K562 (cell line): ENCODE results near the gene VEGFA. TPM values are rescaled to one million over a fixed set of nuclear protein-coding genes. Genes with fewer than 3 reads are reported as not detected.

Experiments
- ATAC-seq: fragments of 200-7000 bp; cut with Tn5 transposase; 3 replicates; pipeline ENCODE4 v1.9.1; 2020; ENCODE audit warnings: moderate library complexity
- BruUV-seq: library from RNA; stranded (reverse); fragments of 400-500 nt; replicated peaks from 2 replicates; lab custom pipeline; 2021; lab: Mats Ljungman, UMichigan
- CTCF ChIA-PET: fragments of 300-600 bp; formaldehyde crosslinking; extraction: SDS; loops from one replicate; lab custom pipeline; 2021; ENCODE audit warnings: low intra/inter-chr PET ratio; lab: Yijun Ruan, JAX
- POLR2A ChIA-PET: fragments of 300-600, 350-650 bp; sonication (Branson Sonifier 250); formaldehyde crosslinking; extraction: SDS; loops from one replicate; lab custom pipeline; 2021; ENCODE audit warnings: antibody characterized with exemption, inconsistent platforms; lab: Yijun Ruan, JAX
- DNase-seq, 4 experiments: peaks; one replicate each; pipeline versions ENCODE4 v3.0.0 to v3.0.0-alpha.2; 2011 to 2018; ENCODE audit warnings: low spot score in 3 of 4, mixed read lengths in 3 of 4; ENCODE audit errors: extremely low read depth in 1 of 4
- FAIRE-seq: peaks from 2 replicates; lab custom pipeline; 2011; peaks lifted over from hg19 to GRCh38; lab: Jason Lieb, UNC
- H2AFZ ChIP-seq: 2 replicates; pipeline ENCODE4 v1.6.0; 2011; ENCODE audit warnings: low read depth, low read length, control low read depth, inconsistent platforms
- H3K27ac ChIP-seq: fragments of 200-600 bp; 3 replicates; pipeline ENCODE4 v1.8.0; 2011; ENCODE audit warnings: low read depth, mild to moderate bottlenecking, control low read depth, inconsistent platforms, low read length, moderate library complexity, mixed read lengths; ENCODE audit errors: extremely low read depth
- H3K27me3 ChIP-seq, 2 experiments: fragments of 300-600 bp in 1 of 2; 2 replicates in 1 of 2; 3 replicates in 1 of 2; pipeline versions ENCODE4 v1.6.0 to v1.8.0; 2011; ENCODE audit warnings: inconsistent platforms in 2 of 2, low read length in 2 of 2, mild to moderate bottlenecking in 1 of 2, mixed read lengths in 1 of 2, moderate library complexity in 1 of 2; ENCODE audit not compliant: control insufficient read depth in 2 of 2, insufficient read depth in 2 of 2
- H3K36me3 ChIP-seq: fragments of 300-600 bp; 3 replicates; pipeline ENCODE4 v1.8.0; 2011; ENCODE audit warnings: mild to moderate bottlenecking, low read length, inconsistent platforms; ENCODE audit not compliant: control insufficient read depth, insufficient read depth
- H3K4me1 ChIP-seq, 2 experiments: fragments of 200-600 bp in 1 of 2; replicated peaks in 1 of 2; 2 replicates in 1 of 2; 3 replicates in 1 of 2; pipeline versions ENCODE4 v1.5.1 to v1.8.0; 2011; ENCODE audit warnings: inconsistent platforms in 2 of 2, low read length in 2 of 2, mild to moderate bottlenecking in 1 of 2, mixed read lengths in 1 of 2, moderate library complexity in 1 of 2; ENCODE audit not compliant: control insufficient read depth in 2 of 2, insufficient read depth in 2 of 2
- H3K4me2 ChIP-seq: 2 replicates; pipeline ENCODE4 v1.6.1; 2011; ENCODE audit warnings: low read length, control low read depth, inconsistent platforms, mixed read lengths; ENCODE audit not compliant: insufficient read depth
- H3K4me3 ChIP-seq: fragments of 200-600 bp; sonication (generic), shearing (Covaris generic); 2 replicates; pipeline ENCODE4 v1.5.1; 2016; ENCODE audit warnings: control low read depth, inconsistent platforms
- H3K79me2 ChIP-seq: fragments of 200-600 bp; 3 replicates; pipeline ENCODE4 v1.8.0; 2011; ENCODE audit warnings: low read length, inconsistent platforms; ENCODE audit not compliant: control insufficient read depth, insufficient read depth
- H3K9ac ChIP-seq, 2 experiments: 2 replicates each; pipeline versions ENCODE4 v1.6.0 to v1.6.1; 2011; ENCODE audit warnings: low read depth in 2 of 2, low read length in 2 of 2, control low read depth in 1 of 2, inconsistent platforms in 1 of 2, mild to moderate bottlenecking in 1 of 2, mixed read lengths in 1 of 2; ENCODE audit not compliant: insufficient read depth in 1 of 2
- H3K9me1 ChIP-seq: one replicate; pipeline ENCODE4 v1.6.0; 2011; ENCODE audit warnings: inconsistent platforms, mild to moderate bottlenecking, low read length, moderate library complexity; ENCODE audit not compliant: control insufficient read depth, insufficient read depth
- H3K9me3 ChIP-seq: replicated peaks from 2 replicates; pipeline ENCODE4 v1.5.1; 2011; ENCODE audit warnings: low read depth, low read length, inconsistent platforms; ENCODE audit not compliant: control insufficient read depth, insufficient read depth
- H4K20me1 ChIP-seq: replicated peaks from 2 replicates; pipeline ENCODE4 v1.6.1; 2011; ENCODE audit warnings: low read length, inconsistent platforms, mixed read lengths; ENCODE audit not compliant: control insufficient read depth, insufficient read depth
- ATF4 ChIP-seq: fragments of 450-650 bp; formaldehyde crosslinking; IDR thresholded peaks from 2 replicates; pipeline ENCODE4 v1.4.0; 2022; ENCODE audit warnings: mild to moderate bottlenecking, moderate library complexity
- BHLHE40 ChIP-seq: IDR thresholded peaks from 2 replicates; pipeline ENCODE4 v1.6.1; 2011; ENCODE audit warnings: low read length, improper control_type of control experiment
- HIVEP1 ChIP-seq: fragments of 250-450 bp; sonication (Bioruptor Pico); IDR thresholded peaks from 2 replicates; pipeline ENCODE4 v1.4.0; 2020; ENCODE audit warnings: mild to moderate bottlenecking
- HMG20A ChIP-seq: fragments of 450-650 bp; formaldehyde crosslinking; conservative IDR thresholded peaks from 2 replicates; pipeline ENCODE4 v1.4.0; 2020; ENCODE audit warnings: mild to moderate bottlenecking, mixed read lengths
- MEF2A ChIP-seq: IDR thresholded peaks from 2 replicates; pipeline ENCODE4 v1.6.1; 2011; ENCODE audit warnings: low read depth, mild to moderate bottlenecking, low read length, moderate library complexity; ENCODE audit not compliant: control insufficient read depth
- NEUROD1 ChIP-seq: fragments of 150-350 bp; IDR thresholded peaks from 2 replicates; pipeline ENCODE4 v1.6.1; 2014; ENCODE audit warnings: borderline replicate concordance, low read length, low read depth; ENCODE audit not compliant: partially characterized antibody
- NFE2 ChIP-seq: IDR thresholded peaks from 2 replicates; pipeline ENCODE4 v1.6.1; 2014; ENCODE audit warnings: antibody characterized with exemption, low read depth
- PATZ1 ChIP-seq: fragments of 250-450 bp; sonication (Bioruptor Pico); IDR thresholded peaks from 2 replicates; pipeline ENCODE4 v1.5.0; 2020; ENCODE audit warnings: mild to moderate bottlenecking, borderline replicate concordance
- SRSF7 ChIP-seq: fragments of 200-400 bp; formaldehyde crosslinking; optimal IDR thresholded peaks from 2 replicates; pipeline ENCODE3; 2017; ENCODE audit warnings: mild to moderate bottlenecking, low read depth, low read length
- TGIF2 ChIP-seq: sonication (generic); formaldehyde crosslinking; IDR thresholded peaks from 2 replicates; pipeline ENCODE4 v1.8.1; 2022; ENCODE audit warnings: mild to moderate bottlenecking, missing genetic modification reagents, moderate library complexity
- ZBTB7A ChIP-seq: IDR thresholded peaks from 2 replicates; pipeline ENCODE4 v1.6.1; 2011; ENCODE audit warnings: low read depth, mild to moderate bottlenecking, low read length, moderate library complexity, borderline replicate concordance; ENCODE audit not compliant: control insufficient read depth
- ZFP91 ChIP-seq: sonication (generic); formaldehyde crosslinking; IDR thresholded peaks from 2 replicates; pipeline ENCODE4 v1.8.0; 2022; ENCODE audit warnings: mild to moderate bottlenecking, missing genetic modification reagents
- ZNF277 ChIP-seq: fragments of 250-450 bp; sonication (Bioruptor Pico); IDR thresholded peaks from 2 replicates; pipeline ENCODE4 v1.8.0; 2022; ENCODE audit warnings: inconsistent platforms, mild to moderate bottlenecking, moderate library complexity, borderline replicate concordance
- ZNF398 ChIP-seq: fragments of 250-450 bp; sonication (Bioruptor Pico); IDR thresholded peaks from 2 replicates; pipeline ENCODE4 v1.8.0; 2021; ENCODE audit warnings: moderate library complexity, mild to moderate bottlenecking, inconsistent platforms
- ZNF589 ChIP-seq: fragments of 200-800 bp; sonication (Bioruptor generic); IDR thresholded peaks from 2 replicates; pipeline ENCODE4 v1.6.1; 2016; ENCODE audit warnings: low read depth, missing genetic modification characterization, missing compliant biosample characterization
- WGBS: fragments of 100-300 bp; shearing (Covaris generic); methylation state at CpG from one replicate; pipeline ENCODE4 v1.1.6; 2016; ENCODE audit warnings: low coverage, mixed read lengths; ENCODE audit not compliant: insufficient coverage; ENCODE audit errors: missing lambda C conversion rate; 5-methylcytosine and 5-hydroxymethylcytosine counted together
- in situ Hi-C: fragments of 300-500 bp; cut with MboI; formaldehyde crosslinking; loops from 4 replicates; pipeline ENCODE4 v1.15.0; 2018; ENCODE audit warnings: inconsistent platforms, mixed read lengths
- intact Hi-C: fragments of 100-400 bp; cut with micrococcal nuclease; formaldehyde crosslinking; loops from 2 replicates; pipeline ENCODE4 v1.14.2; 2022
- polyA plus RNA-seq, 8 experiments: library from polyadenylated mRNA; depleted of rRNA in 4 of 8; stranded (reverse) in 5 of 8; unstranded in 3 of 8; fragments of >200 nt; fragmentation: Nextera tagmentation in 2 of 8; fragmentation: Illumina TruSeq in 1 of 8; extraction: Ambion mirVana in 2 of 8; extraction: Trizol in 1 of 8; gene quantifications; 2 replicates each; pipeline versions ENCODE4 v1.2.1 to v1.2.3, GENCODE V29; 2011 to 2014; ENCODE audit warnings: inconsistent platforms in 1 of 8, missing spikeins in 1 of 8
- total RNA-seq, 7 experiments: library from RNA; depleted of rRNA in 6 of 7; stranded (reverse); fragments of >200 nt in 6 of 7; fragmentation: Illumina TruSeq in 2 of 7; extraction: Trizol in 2 of 7; gene quantifications; 2 replicates each; pipeline versions ENCODE4 v1.2.1 to v1.2.3, GENCODE V29; 2011 to 2021; ENCODE audit warnings: low replicate concordance in 1 of 7

Gene VEGFA
- total and polyA plus RNA-seq, 9 of the 15 experiments (the other 6 are each of a cell fraction or from before 2014, with no cell fraction given), result 14.0 to 271 (median 124) TPM

- peaks cover 3% of the 10 kb centered on the region for H3K9me1 ChIP-seq
- H3K4me2 ChIP-seq, result no peak overlapping the region
- in situ Hi-C loops, result no loop called here
- DNase-seq, result no peak
- no peak overlapping the region for H3K27ac ChIP-seq
- H3K9me3 ChIP-seq, result no peaks in the 10 kb centered on the region
- no peak for FAIRE-seq
- H3K9ac ChIP-seq, result no peak overlapping the region
- 0% methylated on average over 1 of the region's 2 CpGs for WGBS
- H3K79me2 ChIP-seq, result no peaks in the 10 kb centered on the region
- no TSS peak for BruUV-seq
- H3K36me3 ChIP-seq, result no peaks in the 10 kb centered on the region
- no peaks in the 10 kb centered on the region; a peak in 1 of 5 replicates for H3K27me3 ChIP-seq
- H3K4me1 ChIP-seq, result peaks cover 30 to 41% of the 10 kb centered on the region in 2 experiments
- POLR2A ChIA-PET, result interaction anchor here (0.8 to 2.3 kb wide), 4 partner anchors 8 to 34 kb away, joined by 3 to 6 read pairs (median 4); no protein-coding TSS in a partner anchor
- intact Hi-C loops, result no loop called here
- no peak overlapping the region for H2AFZ ChIP-seq
- no peak overlapping the region for H3K4me3 ChIP-seq
- CTCF ChIA-PET, result no interaction called here
- no peak for ATAC-seq
- no peaks in the 10 kb centered on the region for H4K20me1 ChIP-seq
- TF ChIP-seq ZNF277, result no peak
- no peak for TF ChIP-seq HIVEP1
- no peak for TF ChIP-seq ATF4 (CRISPR knock-in tag)
- TF ChIP-seq MEF2A, result no peak
- TF ChIP-seq NFE2, result no peak
- no peak for TF ChIP-seq ZNF589
- no peak for TF ChIP-seq TGIF2 (CRISPR knock-in tag)
- TF ChIP-seq HMG20A (CRISPR knock-in tag), result no peak
- no peak for TF ChIP-seq ZNF398 (CRISPR knock-in tag)
- TF ChIP-seq SRSF7, result no peak
- no peak for TF ChIP-seq BHLHE40
- no peak for TF ChIP-seq ZBTB7A
- no peak for TF ChIP-seq ZFP91 (CRISPR knock-in tag)
- TF ChIP-seq PATZ1 (CRISPR knock-in tag), result no peak
- TF ChIP-seq NEUROD1, result no peak
Observed at GRCh38 chr6:43736844-43737243, 33.2 kb upstream of the VEGFA start.
